Ureter (tissue), 1 donor: ENCODE measurements around the gene CD276. TPM values are rescaled to one million over a fixed set of nuclear protein-coding genes. Genes with fewer than 3 reads are reported as not detected.
A peak's percentile ranks its signal among the peaks of the same experiment; 100 is the strongest.
"Not testable (repeated sequence)": the region's sequence is repeated elsewhere in the genome, so short reads cannot be mapped to it uniquely, and the experiment has no call there.

Experiments used
- DNase-seq: peaks from one replicate; pipeline ENCODE4 v3.0.0-alpha.2; 2020; ENCODE audit warnings: low spot score
- total RNA-seq: library from RNA; stranded (reverse); gene quantifications from one replicate; pipeline ENCODE4 v1.2.4, GENCODE V29; 2023
- donor health status: DM: yes; HTN: yes; CAD: no.

CD276 gene
- total RNA-seq, 1 donor from 2014 or later: 26.9 TPM

DNA sequence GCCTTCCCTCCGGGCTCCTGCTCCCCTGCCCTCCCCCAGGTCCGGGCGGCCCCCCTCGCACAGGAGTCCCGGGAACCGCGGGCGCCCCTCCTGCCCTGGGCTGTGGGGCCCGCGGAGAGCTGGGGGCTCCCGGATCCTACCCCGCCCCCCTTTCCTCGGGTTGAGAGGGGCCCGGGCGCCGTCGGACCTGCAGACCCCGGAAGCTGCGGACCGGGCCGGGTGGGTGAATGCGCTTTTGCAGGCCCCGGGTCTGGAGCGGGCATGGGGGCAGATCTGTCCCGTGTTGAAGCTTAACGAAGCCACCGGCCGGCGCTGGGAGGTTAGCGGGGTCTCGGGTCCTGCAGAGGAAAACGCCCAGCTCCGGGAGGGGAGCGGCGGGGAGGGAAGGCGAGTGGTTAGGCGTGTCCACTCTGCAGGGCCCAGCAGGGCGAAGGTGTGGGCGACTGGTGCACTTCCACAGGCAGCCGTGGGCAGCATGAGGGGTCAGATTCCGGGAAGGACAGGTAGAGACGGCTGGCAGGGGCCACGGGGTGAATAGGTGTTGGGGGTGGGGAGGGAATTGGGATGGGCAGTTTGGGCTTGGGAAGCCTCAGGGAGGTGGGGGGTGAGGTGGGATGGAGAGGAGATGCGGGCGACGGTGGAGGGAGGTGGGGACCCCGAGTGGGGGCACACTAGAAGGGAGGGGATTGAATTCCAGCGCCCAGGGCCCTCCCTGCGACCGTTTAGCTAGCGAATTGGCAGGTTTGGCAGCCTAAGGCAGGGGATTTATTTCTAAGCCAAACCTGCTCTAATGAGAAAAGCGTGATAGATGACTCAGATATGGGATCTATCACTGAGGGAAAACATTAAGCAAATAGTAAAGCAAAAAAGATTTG, 635 bp downstream of the CD276 start:
- no peak for DNase-seq

DNA sequence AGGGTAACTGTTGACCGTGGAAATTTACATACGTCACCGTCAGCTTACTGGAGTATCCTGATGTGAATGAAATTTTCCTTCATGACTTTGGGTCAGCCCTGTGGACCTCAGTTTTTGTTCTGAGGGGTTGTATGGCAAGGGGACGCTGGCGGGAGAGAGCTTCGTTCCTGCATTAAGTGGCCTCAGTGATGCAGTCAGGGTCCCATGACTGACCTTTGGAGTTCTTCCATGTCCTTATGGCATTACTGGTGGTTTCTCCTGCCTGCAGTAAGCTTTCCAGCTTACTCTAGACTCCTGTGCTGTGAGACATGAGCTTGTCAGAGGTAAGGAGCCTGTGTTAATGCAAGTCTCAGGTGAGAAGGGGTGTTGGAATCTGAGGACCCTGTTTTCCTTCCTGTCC, 1.8 kb downstream of the CD276 start:
- DNase-seq: no peak

DNA sequence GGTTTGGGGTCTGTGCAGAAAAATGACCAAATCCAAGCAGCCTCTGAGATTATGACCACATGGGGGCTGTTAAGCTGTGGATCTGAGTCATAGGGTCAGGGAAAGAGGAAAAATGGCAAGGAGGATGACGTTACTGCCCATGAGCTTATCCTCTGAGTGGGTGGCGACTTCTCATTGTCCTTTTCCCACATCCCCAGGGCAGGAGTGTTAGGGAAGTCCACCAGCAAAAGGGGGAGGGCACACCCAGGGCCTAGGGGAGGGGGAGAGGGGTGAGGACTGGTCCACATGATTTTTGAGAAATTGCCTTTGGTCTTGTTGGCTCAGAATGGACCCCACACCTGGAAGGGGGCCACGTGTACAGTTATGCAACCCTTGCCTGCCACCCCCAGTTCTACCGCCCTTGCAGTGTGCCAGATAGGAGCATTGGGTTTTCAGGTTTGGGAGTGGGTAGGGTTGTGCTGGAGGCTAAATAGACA, 2.6 kb downstream of the CD276 start:
- DNase-seq: peak; percentile 38

DNA sequence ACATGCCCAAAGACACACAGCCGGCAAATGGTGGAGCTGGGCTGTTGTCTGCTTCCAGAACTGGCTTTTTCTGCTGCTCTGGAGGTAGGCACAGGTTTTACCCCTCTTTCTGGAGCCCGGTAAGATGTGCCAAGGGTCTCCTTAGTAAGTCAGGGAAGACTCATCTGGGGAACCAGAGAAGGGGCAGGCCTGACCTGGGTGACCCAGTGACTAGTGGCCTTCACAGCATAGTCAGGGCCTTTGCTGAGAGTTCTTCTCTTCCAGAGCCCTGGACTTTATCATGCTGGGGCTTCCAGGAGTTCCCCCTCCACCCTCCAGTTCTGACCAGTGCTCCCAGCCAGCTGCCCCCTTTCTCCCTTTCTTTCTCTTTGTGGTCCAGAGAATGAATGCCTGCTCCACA, 3.2 kb downstream of the CD276 start:
- DNase-seq: no peak

DNA sequence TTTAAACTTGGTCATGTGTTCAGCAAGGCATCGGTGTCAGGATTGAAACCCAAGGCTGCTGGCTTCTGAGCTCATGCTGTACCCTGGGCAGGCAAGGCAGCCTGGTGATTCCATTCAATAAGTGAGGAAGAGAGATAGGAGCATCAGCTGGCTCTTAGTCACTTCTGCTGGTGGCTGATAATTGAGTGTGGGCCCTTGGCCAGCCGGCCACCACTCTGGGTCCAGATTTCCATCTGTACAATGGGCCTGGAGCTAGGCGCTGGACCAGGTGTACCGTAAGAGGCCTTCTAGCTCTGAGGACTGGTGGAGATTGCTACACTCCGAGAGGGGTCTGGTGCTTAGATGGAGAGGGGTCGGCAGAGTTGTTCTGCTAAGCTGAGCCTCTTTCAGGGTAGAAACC, 4.3 kb downstream of the CD276 start:
- no peak for DNase-seq

DNA sequence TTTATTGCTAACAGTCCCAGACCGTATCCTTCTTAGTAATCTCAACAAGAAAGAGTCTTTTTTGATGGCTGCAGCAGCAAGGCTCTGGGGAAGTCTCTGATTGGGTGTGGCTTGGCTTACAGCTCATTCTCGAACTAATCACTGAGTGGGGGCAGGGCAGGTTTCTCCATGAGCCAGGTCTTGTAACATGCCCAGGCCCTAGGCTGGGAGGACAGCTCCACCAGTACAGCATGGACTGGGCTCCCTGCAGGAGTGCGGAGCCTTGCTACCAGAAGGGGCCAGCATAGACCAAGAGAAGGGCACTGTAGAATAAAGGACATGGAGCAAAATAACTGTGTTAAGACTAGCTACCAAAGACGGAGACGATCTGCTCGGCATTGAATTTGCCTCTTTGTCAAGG, 7.2 kb downstream of the CD276 start:
- no peak for DNase-seq

DNA sequence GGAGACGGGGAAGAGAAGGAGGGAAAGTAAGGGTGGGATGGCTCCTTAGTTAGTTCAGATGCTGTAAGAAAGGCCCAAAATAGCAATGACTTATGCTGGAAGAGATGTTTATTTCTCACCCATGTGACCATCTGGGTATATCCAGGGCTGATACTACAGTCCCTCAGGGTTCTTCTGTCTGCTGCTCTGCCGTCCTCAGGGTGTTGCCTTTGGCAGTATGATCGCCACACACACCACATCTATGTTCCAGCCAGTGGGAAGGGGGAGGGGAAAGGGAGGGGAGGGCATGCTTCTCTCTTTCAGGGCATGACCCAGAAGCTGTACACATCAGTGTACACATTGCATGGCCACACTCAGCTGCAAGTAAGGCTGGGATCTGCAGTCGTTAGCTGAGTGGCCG, 10.2 kb downstream of the CD276 start:
- no peak for DNase-seq

DNA sequence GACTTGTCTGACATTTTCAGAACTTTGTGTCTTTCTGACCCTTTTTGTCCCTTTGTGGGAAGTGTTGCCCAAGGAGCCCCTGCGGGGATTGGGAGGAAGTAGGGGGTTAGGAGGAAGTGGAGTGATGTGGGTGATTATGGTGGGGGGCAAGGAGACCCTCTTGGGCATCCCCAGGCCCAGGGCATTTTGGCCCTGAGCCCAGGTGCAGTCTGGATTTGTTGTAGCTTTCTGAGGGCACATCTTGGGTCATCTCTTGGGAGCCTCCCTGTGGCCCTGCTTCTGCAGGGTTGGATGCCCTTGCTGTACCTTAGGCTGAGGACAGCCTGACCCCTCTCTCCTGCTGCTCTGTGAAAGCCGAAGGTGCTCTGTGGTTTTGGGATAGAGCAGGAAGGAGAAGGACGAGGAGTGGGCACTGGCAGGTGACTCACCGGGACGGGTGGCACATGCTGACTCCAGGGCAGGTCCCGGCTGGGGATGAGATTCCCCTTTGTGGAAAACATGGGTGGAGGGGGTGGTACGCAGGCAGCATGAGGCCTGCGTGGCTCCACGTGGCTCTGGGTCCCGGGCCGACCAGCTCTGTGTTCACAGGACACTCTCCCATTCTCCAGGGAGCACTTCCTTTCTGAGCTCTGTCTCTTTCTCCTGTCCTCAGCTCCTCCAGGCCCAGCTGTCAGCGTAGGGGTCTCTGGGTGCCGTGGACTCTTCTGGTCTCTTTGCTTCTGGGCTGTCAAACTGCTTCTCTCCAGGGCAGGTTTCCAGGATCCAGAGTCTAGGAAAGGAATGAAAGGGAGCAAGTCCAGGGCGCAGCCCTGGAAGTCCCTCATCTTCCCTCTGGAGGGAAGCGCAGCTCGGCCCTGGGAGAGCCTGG, 11.8 kb downstream of the CD276 start:
- DNase-seq: no peak

DNA sequence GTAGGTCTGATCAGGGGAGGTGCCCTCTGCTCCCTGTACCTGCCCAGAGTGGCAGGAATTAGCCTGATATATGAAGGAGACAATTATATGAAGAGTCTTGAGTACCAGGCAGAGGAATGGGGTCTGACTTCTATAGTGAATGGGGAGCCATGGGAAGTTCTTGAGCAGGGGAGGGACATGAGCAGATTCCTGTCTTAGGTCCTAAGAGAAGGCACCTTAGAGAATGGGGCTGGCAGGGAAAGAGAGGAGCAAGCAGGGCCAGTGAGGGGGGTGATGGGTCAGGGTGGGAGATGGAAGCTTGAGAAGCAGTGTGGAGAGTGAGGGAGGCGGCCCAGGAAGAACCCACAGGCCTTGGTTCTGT, 12.4 kb downstream of the CD276 start:
- no peak for DNase-seq

DNA sequence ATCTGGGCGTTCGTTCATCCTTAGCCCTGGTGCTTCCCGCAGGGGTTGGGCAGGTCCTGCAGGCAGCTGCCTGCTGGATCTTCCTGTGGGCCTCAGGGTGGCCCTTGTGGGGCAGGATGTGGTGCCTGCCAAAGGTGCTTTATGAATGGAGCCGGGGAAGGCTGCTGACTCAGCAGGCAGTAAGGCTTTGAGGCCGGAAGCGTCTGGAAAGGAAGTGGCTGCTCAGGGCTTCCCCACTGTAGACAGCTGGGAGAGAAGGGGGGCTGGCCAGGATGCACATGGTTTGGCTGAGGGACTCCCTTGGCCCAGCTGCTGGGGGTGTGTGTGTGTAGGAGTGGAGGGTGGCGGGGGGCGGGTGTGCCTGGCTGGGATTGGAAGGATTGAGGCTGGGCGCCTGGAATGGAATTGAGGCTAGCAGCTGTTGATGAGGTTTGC, 12.9 kb downstream of the CD276 start:
- peak; percentile 90 for DNase-seq

DNA sequence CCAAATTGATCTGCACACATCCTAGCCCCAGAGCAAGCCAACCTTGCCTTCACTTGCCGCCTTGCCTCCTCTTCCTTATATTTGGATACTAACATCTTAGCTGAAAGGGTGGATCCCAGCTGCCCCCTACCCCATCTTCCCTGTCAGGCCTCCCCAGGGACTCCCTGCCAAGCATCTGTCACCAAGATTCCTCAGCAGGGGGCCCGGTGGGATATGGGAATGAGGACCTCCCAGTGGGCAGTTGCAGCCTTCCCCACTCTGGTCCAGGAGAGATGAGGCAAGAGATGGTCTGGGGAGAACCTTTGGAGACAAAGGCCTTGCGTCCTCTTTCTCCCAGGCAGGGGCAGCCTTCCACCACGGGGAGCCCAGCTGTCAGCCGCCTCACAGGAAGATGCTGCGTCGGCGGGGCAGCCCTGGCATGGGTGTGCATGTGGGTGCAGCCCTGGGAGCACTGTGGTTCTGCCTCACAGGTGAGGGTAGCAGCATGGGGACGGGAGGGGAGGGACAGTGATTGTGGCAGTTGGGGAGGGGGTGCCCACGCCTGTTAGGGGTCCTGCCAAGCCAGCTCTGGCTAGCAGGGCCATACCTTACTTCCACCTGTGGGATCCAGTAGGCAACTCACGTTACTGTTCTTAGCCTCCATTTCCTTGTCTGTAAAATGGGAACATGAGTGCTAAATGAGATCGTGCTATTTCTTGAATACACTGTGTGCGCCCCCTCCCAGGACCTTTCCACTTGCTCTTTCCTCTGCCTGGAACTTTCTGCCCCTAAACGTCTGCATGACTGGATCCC, 15.3 kb downstream of the CD276 start:
- DNase-seq: no peak

DNA sequence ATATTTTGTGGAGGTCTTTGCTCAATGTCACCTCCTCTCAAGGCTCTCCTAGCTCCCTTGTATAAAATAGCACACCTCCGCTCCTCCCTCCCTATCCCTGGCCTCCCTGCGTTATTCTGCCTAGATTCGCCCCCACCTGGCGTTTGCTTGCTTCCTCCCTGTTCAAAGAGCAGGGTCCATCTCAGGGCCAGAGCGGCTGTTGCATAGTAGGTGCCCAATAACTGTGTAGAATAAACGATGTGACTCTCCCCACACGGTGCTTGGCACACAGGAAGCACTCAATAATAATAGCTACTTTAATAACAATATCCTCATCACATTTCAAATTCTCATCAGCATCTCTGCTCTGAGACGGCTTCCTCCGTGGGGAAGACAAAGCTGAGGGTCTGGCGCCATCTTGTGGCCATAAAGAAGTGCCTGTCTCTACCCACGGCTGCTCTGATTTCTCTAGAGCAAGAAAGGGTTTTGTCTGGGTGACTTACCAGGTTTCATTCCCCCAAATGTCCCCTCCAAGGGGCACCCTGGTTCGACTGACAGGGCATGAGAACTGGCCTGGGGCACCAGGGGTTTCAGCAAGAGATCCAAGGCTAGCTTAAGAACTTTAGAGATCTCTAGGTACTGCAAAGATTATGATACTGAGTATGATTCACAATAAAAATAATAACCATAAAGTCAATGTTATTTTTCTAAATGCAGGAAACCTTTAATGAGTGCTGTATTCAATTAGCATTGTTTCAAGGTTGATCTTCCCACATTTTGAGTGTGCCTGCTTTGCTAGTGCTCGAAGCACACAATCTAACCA, 16.1 kb downstream of the CD276 start:
- peak; percentile 82 for DNase-seq

DNA sequence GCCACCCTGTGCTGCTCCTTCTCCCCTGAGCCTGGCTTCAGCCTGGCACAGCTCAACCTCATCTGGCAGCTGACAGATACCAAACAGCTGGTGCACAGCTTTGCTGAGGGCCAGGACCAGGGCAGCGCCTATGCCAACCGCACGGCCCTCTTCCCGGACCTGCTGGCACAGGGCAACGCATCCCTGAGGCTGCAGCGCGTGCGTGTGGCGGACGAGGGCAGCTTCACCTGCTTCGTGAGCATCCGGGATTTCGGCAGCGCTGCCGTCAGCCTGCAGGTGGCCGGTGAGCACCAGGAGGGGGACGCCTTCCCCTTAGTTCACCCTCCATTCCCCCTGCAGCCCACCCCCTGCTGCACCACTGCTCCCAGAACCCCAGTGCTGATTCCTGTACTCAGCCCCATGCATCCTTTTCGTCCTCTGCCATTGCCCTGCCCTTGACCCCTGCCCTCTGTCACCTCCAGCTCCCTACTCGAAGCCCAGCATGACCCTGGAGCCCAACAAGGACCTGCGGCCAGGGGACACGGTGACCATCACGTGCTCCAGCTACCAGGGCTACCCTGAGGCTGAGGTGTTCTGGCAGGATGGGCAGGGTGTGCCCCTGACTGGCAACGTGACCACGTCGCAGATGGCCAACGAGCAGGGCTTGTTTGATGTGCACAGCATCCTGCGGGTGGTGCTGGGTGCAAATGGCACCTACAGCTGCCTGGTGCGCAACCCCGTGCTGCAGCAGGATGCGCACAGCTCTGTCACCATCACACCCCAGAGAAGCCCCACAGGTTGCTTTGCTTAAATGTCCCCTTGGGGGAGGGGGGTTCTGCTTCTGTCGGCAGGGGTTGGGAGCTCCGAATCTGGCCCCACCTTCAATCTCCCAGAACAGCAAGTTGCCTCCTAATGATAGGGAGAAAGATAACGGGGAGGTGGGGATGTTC, 18.4 kb downstream of the CD276 start:
- DNase-seq: not testable (repeated sequence)

DNA sequence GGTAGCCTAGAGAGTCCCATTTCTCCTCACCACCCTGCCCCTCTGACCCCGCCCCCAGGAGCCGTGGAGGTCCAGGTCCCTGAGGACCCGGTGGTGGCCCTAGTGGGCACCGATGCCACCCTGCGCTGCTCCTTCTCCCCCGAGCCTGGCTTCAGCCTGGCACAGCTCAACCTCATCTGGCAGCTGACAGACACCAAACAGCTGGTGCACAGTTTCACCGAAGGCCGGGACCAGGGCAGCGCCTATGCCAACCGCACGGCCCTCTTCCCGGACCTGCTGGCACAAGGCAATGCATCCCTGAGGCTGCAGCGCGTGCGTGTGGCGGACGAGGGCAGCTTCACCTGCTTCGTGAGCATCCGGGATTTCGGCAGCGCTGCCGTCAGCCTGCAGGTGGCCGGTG, 19.4 kb downstream of the CD276 start:
- not testable (repeated sequence) for DNase-seq

DNA sequence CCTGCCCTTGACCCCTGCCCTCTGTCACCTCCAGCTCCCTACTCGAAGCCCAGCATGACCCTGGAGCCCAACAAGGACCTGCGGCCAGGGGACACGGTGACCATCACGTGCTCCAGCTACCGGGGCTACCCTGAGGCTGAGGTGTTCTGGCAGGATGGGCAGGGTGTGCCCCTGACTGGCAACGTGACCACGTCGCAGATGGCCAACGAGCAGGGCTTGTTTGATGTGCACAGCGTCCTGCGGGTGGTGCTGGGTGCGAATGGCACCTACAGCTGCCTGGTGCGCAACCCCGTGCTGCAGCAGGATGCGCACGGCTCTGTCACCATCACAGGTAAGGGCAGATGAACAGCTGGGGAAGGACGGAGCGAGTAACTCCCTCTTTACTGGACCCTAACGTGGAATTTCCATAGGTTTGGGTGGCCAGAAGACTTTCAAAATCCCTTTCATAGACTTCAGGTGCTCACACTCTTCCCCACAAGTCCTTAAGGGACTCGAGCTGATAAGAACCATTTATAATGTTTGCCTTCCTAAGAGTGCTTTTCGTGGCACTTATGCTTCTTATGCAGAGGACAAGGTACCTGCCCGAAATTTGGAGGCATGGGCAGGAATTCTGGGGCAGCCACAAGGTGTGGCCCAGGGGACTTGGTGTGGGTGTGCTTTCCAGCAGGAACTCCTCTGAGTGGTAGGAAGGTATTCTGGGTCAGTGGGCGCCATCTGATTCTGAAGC, 20.1 kb downstream of the CD276 start:
- DNase-seq: not testable (repeated sequence)

DNA sequence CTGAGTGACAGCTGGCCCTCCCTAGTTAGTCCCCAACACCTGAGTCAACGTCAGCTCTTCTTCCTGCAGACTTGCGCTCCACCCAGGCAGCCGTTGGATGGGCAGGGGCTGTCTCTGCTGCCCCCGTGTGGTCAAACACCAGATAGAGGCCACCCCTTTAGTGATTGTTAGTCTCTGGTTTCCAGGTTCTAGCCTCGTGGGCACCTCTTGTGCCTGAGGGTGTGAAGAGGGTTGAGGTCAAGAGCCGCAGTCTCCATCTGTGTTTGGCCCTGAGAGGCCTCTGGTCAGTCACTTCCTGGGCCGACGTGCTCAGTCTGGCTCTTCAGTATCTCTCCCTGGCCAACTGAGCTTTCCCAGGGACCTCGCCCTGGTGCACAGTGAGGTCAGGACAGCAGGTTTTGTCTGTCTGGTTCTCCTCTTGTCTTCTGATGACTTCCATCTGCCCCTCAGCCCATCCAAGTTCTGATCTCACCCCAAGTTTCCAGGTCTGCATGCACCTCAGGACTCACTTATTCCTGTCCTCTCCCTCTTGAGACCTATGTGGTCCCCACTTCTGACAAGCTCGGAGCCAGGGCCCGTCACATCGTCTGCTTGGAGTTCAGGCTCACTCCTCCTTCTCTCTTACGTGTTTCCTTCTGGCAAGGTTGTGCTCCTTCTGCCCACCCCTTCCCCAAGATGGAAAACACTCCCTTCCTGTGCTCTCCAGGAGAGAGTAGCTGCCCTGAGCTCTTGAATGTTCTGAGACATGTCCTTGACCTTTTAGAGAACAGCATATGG, 20.9 kb downstream of the CD276 start:
- peak; percentile 65 for DNase-seq

DNA sequence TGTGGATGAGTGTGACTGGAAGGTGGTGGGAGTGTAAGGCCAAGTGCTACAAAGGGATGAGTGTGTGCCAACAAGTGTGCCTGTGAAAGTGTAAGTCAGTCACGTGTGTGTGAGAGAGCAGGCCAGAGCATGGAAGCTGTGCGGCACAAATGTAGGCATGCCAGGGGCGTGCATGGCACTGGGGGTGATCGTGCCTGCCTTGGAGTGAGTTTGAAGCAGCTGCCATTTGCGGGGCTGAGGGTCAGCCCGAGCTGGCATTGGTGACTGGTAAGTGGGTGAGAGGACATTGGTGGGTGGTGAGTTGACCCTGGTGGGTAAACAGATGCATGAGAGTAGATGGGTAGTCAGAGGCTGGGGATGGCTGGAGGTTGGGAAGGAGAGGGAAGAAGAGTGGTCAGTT, 24.5 kb downstream of the CD276 start:
- DNase-seq: no peak

DNA sequence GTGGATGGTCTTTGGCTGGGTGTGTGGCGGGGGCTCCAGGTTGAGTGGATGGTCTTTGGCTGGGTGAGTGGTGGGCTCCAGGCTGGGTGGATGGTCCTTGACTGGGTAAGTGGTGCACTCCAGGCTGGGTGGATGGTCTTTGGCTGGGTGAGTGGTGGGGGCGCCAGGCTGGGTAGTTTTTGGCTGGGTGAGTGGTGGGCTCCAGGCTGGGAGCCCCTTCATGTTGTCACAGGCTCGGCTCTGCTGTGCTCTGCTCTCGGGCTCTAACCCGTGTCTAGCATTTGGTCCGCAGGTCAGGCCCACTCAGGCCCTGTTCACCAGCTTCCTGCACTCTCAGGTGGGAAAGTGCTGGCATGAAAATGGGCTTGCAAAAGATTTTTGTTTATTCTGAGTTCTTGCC, 25.1 kb downstream of the CD276 start:
- no peak for DNase-seq

DNA sequence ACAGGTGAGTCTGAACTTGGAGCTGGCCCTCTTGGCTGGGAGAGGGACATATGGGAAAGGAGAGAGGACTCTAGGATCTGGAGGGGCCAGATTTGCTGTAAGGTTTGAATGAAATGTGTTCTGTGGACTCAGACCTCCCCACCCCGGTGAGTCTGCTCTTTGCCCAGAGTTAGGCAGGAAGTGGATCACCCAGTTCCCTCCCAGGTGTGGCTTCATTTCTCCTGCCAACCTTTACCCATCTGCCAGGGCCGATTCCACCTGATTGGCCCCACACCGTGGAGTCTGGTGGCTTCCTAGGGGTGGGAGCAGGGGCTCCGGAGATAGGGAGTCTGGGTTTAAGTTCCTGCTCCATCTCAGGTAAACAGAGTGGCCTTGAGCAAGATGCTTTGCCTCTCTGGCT, 25.5 kb downstream of the CD276 start:
- DNase-seq: no peak
